Upper lobe of left lung (tissue), 6 donors: Measurements from ENCODE around the gene EEF1AKMT3. TPM values are rescaled to one million over a fixed set of nuclear protein-coding genes. Genes with fewer than 3 reads are reported as not detected.

Source experiments
- ATAC-seq, 2 donors: fragments of 200-7000 bp; cut with Tn5 transposase; one replicate each; pipeline ENCODE4 v1.9.1; 2022; ENCODE audit warnings: mild to moderate bottlenecking in 2 of 2, moderate library complexity in 2 of 2; ENCODE audit not compliant: low FRiP score in 2 of 2
- DNase-seq, 2 donors: peaks; one replicate each; pipeline ENCODE4 v3.0.0-alpha.2; 2019 to 2020
- H3K27ac ChIP-seq, 4 donors: fragments of 200-600 bp; sonication (generic); one replicate each; pipeline ENCODE4 v1.5.1; 2016 to 2019
- H3K27me3 ChIP-seq, 4 donors: fragments of 200-600 bp; sonication (generic); one replicate each; pipeline ENCODE4 v1.5.1; 2017 to 2019
- H3K36me3 ChIP-seq, 4 donors: fragments of 200-600 bp; sonication (generic); one replicate each; pipeline ENCODE4 v1.5.1; 2016 to 2019
- H3K4me1 ChIP-seq, 4 donors: fragments of 200-600 bp; sonication (generic); one replicate each; pipeline ENCODE4 v1.5.1; 2018 to 2019
- H3K4me3 ChIP-seq, 4 donors: fragments of 200-600 bp; sonication (generic); one replicate each; pipeline ENCODE4 v1.5.1; 2017 to 2019; ENCODE audit warnings: mild to moderate bottlenecking in 2 of 4, moderate library complexity in 1 of 4
- H3K9me3 ChIP-seq, 4 donors: fragments of 200-600 bp; sonication (generic); one replicate each; pipeline ENCODE4 v1.5.1; 2018 to 2019
- CTCF ChIP-seq, 6 experiments: fragments of 450-650 bp in 4 of 6; fragments of 200-600 bp in 2 of 6; sonication (generic) in 2 of 6; IDR thresholded peaks; one replicate each; pipeline ENCODE4 v1.5.1; 2016 to 2019; ENCODE audit warnings: antibody characterized with exemption in 6 of 6
- EP300 ChIP-seq, 4 donors: sonication (generic); formaldehyde crosslinking; IDR thresholded peaks; one replicate each; pipeline ENCODE4 v1.5.1; 2017; ENCODE audit warnings: antibody characterized with exemption in 4 of 4, control low read depth in 2 of 4
- POLR2A ChIP-seq, 4 donors: fragments of 450-650 bp; IDR thresholded peaks; one replicate each; pipeline ENCODE4 v1.5.1; 2016 to 2017; ENCODE audit warnings: antibody characterized with exemption in 4 of 4, mild to moderate bottlenecking in 2 of 4
- POLR2AphosphoS5 ChIP-seq, 2 donors: sonication (generic); formaldehyde crosslinking; IDR thresholded peaks; one replicate each; pipeline ENCODE4 v1.5.1; 2017; ENCODE audit warnings: antibody characterized with exemption in 2 of 2
- WGBS, 2 donors: methylation state at CpG; one replicate each; pipeline ENCODE4 v1.1.5; 2017 to 2018; 5-methylcytosine and 5-hydroxymethylcytosine counted together
- total RNA-seq, 6 donors: library from RNA; depleted of rRNA in 4 of 6; stranded (reverse); fragments of >200 nt in 4 of 6; gene quantifications; one replicate each; pipeline versions ENCODE4 v1.1.0 to v1.2.1, GENCODE V29; 2016 to 2021
- donor health status: DM: no; HTN: no; CAD: no; lungs with moderate emphysema.
- donor health status: DM: no; HTN: yes; CAD: no; lungs with severe emphysema.

The EEF1AKMT3 gene
- total RNA-seq, 6 donors from 2014 or later: 4.2 to 18.3 (median 6.4) TPM

- WGBS, 2 donors: 83 to 85% methylated on average over 10 to 17 of the region's 17 CpGs
- Histone ChIP-seq H3K36me3 (peaks cover 66 to 99% (median 88%) of the 10 kb centered on the region in 4 donors), H3K9me3 (no peaks in the 10 kb centered on the region), H3K4me3 (no peak overlapping the region), H3K4me1 (peaks cover 38 to 70% (median 49%) of the 10 kb centered on the region in 4 donors), H3K27me3 (no peaks in the 10 kb centered on the region), H3K27ac (peak overlapping the region; percentile 55 to 84 (median 74))
- no peak for ATAC-seq
- no peak for DNase-seq
- TF ChIP-seq POLR2A (IDR thresholded peaks at IDR 0.05): no peak
- TF ChIP-seq EP300 (IDR thresholded peaks at IDR 0.05): no peak
- TF ChIP-seq POLR2AphosphoS5 (IDR thresholded peaks at IDR 0.05): no peak
- TF ChIP-seq CTCF (IDR thresholded peaks at IDR 0.05): no peak
Measured at GRCh38 chr12:57823131-57823907, 50.9 kb downstream of the EEF1AKMT3 start.

GRCh38 chr12:57823908-57824640, 51.7 kb downstream of the EEF1AKMT3 start:
- H3K4me1 ChIP-seq: peaks cover 37 to 70% (median 49%) of the 10 kb centered on the region in 4 donors
- no peaks in the 10 kb centered on the region for H3K27me3 ChIP-seq
- H3K9me3 ChIP-seq: no peaks in the 10 kb centered on the region
- no peak overlapping the region for H3K4me3 ChIP-seq
- TF ChIP-seq POLR2AphosphoS5 (IDR thresholded peaks at IDR 0.05): no peak
- TF ChIP-seq CTCF (IDR thresholded peaks at IDR 0.05): no peak
- peaks cover 72 to 100% (median 93%) of the 10 kb centered on the region in 4 donors for H3K36me3 ChIP-seq
- no peak for DNase-seq
- peak overlapping the region; percentile 55 to 84 (median 74) for H3K27ac ChIP-seq
- ATAC-seq: no peak
- 93 to 94% methylated on average over 10 to 18 of the region's 18 CpGs for WGBS, 2 donors

GRCh38 chr12:57825451-57825850, 53.0 kb downstream of the EEF1AKMT3 start:
- H3K27me3 ChIP-seq: no peaks in the 10 kb centered on the region
- TF ChIP-seq CTCF (IDR thresholded peaks at IDR 0.05): no peak
- TF ChIP-seq POLR2A (IDR thresholded peaks at IDR 0.05): no peak
- no peak for TF ChIP-seq POLR2AphosphoS5 (IDR thresholded peaks at IDR 0.05)
- TF ChIP-seq EP300 (IDR thresholded peaks at IDR 0.05): no peak
- H3K9me3 ChIP-seq: no peaks in the 10 kb centered on the region
- H3K27ac ChIP-seq: peak overlapping the region; percentile 7 to 84 (median 70)
- H3K4me1 ChIP-seq: peaks cover 47 to 72% (median 59%) of the 10 kb centered on the region in 4 donors
- no peak for DNase-seq
- H3K4me3 ChIP-seq: no peak overlapping the region
- no peak for ATAC-seq
- WGBS, 2 donors: 94 to 100% methylated on average over 2 of the region's 2 CpGs
- H3K36me3 ChIP-seq: peaks cover 72 to 92% (median 86%) of the 10 kb centered on the region in 4 donors

- no peak overlapping the region for H3K4me3 ChIP-seq
- TF ChIP-seq POLR2AphosphoS5 (IDR thresholded peaks at IDR 0.05): no peak
- no peak for TF ChIP-seq POLR2A (IDR thresholded peaks at IDR 0.05)
- no peak for TF ChIP-seq CTCF (IDR thresholded peaks at IDR 0.05)
- no peak for DNase-seq
- WGBS, 2 donors: 89 to 96% methylated on average over 2 of the region's 2 CpGs
- peaks cover 55 to 76% (median 64%) of the 10 kb centered on the region in 4 donors for H3K4me1 ChIP-seq
- H3K27ac ChIP-seq: peak overlapping the region; percentile 16 to 84 (median 70)
- H3K36me3 ChIP-seq: peaks cover 68 to 89% (median 77%) of the 10 kb centered on the region in 4 donors
- no peaks in the 10 kb centered on the region for H3K27me3 ChIP-seq
- ATAC-seq: no peak
- no peaks in the 10 kb centered on the region for H3K9me3 ChIP-seq
Measured at GRCh38 chr12:57826400-57826799, 54.0 kb downstream of the EEF1AKMT3 start.
